ENCODE data around the gene STRBP. TPM values are rescaled to one million over a fixed set of nuclear protein-coding genes. Genes with fewer than 3 reads are reported as not detected.

STRBP gene
- total RNA-seq, 1 experiment from 2014 or later, result 40.3 TPM

DNA sequence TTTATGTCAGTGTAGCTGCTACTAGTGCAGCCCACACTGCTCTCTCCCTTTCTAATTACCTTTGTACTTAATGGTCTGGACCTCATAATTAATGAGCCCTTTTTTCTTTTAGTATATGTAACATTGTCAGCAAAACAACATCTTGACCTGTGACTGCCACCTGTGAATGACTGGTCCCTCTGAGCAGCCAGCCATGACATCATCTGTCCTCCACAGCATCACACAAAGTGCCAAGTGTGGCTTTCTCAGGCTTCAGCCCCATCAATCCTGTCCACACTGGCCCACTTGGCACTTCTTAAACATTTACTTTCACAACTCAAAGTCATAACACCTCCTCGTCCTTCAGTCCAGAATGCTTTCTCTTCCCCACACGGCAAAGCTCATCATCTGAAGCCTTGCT is 130.2 kb downstream of the STRBP start:
- Histone ChIP-seq H3K36me3 (ENCODE audit: control insufficient read depth, insufficient read depth, low read length) (no peaks in the 10 kb centered on the region; the same call in 1 of the 2 replicates), H3K4me1 (ENCODE audit: control insufficient read depth, insufficient read depth, low read length) (no peaks in the 10 kb centered on the region), H3K9me3 (ENCODE audit: control insufficient read depth, insufficient read depth, low read depth, low read length) (no peaks in the 10 kb centered on the region), H3K4me3 (ENCODE audit: low read depth in 2 of 2, low read length in 2 of 2) (no peak overlapping the region), H3K27me3 (ENCODE audit: control insufficient read depth, insufficient read depth, low read length) (no peaks in the 10 kb centered on the region), H3K27ac (ENCODE audit: low read length) (no peak overlapping the region)
- intact Hi-C loops (cut with micrococcal nuclease; ENCODE audit: unreplicated experiment), result no loop called here
- DNase-seq (ENCODE audit: low read depth, low spot score) (no peak), ATAC-seq (no peak)
- BruUV-seq (replicated peaks), result no TSS peak
- no peak for TF ChIP-seq CTCF (IDR thresholded peaks at IDR 0.05)
- TF ChIP-seq TCF7L2 (IDR thresholded peaks at IDR 0.05; ENCODE audit: low read depth, low read length), result no peak
- TF ChIP-seq POLR2AphosphoS5 (IDR thresholded peaks at IDR 0.05; ENCODE audit: low read depth, low read length), result no peak
- no peak for TF ChIP-seq REST (IDR thresholded peaks at IDR 0.05; ENCODE audit: insufficient read depth in 1 of 2, low read depth in 2 of 2, low read length in 1 of 2)
- TF ChIP-seq SIN3A (IDR thresholded peaks at IDR 0.05; ENCODE audit: borderline replicate concordance, insufficient read depth, low read depth, low read length), result no peak
- in situ Hi-C loops (cut with HindIII; ENCODE audit: low pct_unique_long_range_greater_than_20kb, low sequenced_read_pairs), result no loop called here
- ChIA-PET POLR2A (no interaction called here), CTCF (no interaction called here)

DNA sequence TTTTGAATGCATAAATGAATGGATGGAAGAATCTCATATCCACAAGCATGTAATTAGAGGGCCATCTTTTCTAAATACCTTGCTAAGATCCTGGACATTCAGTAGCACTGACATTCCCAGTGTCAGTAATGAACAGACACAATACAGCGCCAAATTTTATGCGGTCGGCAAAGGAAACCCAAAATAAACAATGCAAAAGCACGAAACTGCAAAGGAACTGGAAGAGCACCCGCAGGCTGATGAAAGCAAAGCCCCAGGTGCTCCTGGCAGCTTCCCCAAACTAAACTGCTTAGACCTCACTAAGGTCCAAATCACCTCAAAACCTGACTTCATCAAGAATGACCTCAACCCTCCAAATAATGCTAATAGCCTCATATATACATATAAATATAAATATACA is 133.0 kb downstream of the STRBP start:
- no peak for ATAC-seq
- DNase-seq (ENCODE audit: low read depth, low spot score), result no peak
- no peak overlapping the region for H3K4me3 ChIP-seq (ENCODE audit: low read depth in 2 of 2, low read length in 2 of 2)
- intact Hi-C loops (cut with micrococcal nuclease; ENCODE audit: unreplicated experiment), result no loop called here
- CTCF ChIA-PET, result no interaction called here
- POLR2A ChIA-PET, result no interaction called here
- H3K27ac ChIP-seq (ENCODE audit: low read length), result no peak overlapping the region
- no peaks in the 10 kb centered on the region for H3K4me1 ChIP-seq (ENCODE audit: control insufficient read depth, insufficient read depth, low read length)
- H3K9me3 ChIP-seq (ENCODE audit: control insufficient read depth, insufficient read depth, low read depth, low read length), result no peaks in the 10 kb centered on the region
- in situ Hi-C loops (cut with HindIII; ENCODE audit: low pct_unique_long_range_greater_than_20kb, low sequenced_read_pairs), result no loop called here
- BruUV-seq (replicated peaks), result no TSS peak
- H3K36me3 ChIP-seq (ENCODE audit: control insufficient read depth, insufficient read depth, low read length), result no peaks in the 10 kb centered on the region; the same call in 1 of the 2 replicates
- no peaks in the 10 kb centered on the region for H3K27me3 ChIP-seq (ENCODE audit: control insufficient read depth, insufficient read depth, low read length)
- TF ChIP-seq TCF7L2 (IDR thresholded peaks at IDR 0.05; ENCODE audit: low read depth, low read length), result no peak
- no peak for TF ChIP-seq POLR2AphosphoS5 (IDR thresholded peaks at IDR 0.05; ENCODE audit: low read depth, low read length)
- no peak for TF ChIP-seq SIN3A (IDR thresholded peaks at IDR 0.05; ENCODE audit: borderline replicate concordance, insufficient read depth, low read depth, low read length)
- no peak for TF ChIP-seq CTCF (IDR thresholded peaks at IDR 0.05)
- no peak for TF ChIP-seq REST (IDR thresholded peaks at IDR 0.05; ENCODE audit: insufficient read depth in 1 of 2, low read depth in 2 of 2, low read length in 1 of 2)

Measured in Panc1 (cell line).